HG03378 (cell line): Measurements from ENCODE around the gene FAM107B.
A peak's percentile ranks its signal among the peaks of the same experiment; 100 is the strongest.

Source experiments
- ATAC-seq: cut with Tn5 transposase; IDR thresholded peaks from one replicate; pipeline ENCODE4 v1.9.1; 2021; ENCODE audit warnings: mild to moderate bottlenecking, moderate library complexity; ENCODE audit not compliant: unreplicated experiment

FAM107B gene

DNA sequence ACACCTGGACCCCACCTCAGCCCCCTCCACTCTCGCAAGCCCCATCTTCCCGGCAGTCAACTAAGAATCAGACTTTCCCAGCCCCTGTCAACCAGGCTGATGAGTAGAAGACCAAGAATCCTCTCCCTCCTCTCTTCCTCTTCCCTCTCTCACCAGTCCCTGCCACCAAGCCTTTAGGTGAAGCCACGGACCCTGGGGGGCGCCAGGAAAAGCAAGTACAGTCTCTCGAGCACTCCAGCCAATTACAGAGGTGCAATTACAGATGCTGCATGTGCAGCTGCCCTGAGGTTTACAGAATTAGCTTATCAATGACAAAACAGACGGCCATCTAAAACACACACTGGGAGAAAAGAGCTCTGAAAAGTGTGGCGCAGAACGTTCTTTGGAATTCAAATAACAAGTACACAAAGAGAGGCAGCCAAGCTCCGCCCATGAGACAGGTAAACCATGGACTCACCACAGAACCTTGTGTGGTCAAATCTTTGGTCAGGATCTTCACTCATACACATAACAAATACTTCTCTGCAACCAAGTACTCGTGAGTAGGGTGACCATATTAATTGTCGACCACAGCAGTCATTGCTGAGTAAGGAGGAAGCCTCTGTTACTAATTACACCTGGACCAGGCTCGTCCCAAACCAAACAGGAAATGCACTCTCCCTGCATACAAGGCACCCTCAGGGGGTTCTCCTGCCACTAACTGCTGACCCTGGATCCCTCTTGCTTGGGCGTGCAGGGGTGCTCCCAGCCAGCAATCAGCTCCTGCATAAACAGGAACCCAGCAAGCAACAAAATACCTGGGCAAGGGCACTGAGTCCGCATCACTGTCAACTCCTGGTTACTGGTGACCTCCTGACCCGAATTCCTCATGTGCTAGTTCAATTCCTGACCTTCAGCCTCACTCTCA is 189.2 kb downstream of the FAM107B start:
- ATAC-seq = no peak

DNA sequence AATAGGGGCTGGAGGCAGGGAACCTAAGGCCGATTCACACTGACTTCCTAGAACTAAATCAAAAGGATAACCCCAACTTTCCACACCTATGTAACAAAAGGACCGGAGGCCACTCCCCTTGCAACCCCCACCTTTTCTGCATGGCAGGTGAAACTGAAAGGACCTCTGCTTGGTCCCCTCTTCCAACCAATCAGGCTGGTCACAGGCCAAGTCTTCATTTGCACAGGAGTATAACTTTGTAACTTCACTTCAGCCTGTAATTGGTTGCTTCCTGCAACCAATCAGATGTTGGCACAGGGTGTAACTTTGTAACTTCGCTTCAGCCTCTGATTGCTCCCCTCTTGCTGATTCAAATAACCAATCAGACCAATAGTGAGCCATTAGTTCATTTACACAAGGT is 190.0 kb downstream of the FAM107B start:
- ATAC-seq = no peak

DNA sequence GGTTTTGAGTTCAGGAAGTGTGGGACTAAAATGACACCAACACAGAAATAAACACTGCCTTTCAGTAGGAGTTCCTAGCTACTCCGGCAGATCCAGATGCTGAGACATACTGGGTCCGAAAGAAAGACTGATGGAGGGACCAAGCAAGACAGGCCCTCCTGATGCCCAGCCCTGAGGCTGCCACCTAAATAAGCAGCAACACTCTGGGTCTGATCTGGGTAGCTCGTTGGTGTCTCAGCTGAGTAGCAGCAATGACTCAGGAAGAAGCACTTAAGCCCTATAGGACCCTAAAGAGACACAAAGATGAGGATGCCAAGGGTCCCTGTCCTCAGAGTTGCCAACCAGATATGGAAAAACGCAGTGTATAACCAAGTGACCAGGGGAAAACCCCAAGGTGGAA is 190.7 kb downstream of the FAM107B start:
- no peak for ATAC-seq

DNA sequence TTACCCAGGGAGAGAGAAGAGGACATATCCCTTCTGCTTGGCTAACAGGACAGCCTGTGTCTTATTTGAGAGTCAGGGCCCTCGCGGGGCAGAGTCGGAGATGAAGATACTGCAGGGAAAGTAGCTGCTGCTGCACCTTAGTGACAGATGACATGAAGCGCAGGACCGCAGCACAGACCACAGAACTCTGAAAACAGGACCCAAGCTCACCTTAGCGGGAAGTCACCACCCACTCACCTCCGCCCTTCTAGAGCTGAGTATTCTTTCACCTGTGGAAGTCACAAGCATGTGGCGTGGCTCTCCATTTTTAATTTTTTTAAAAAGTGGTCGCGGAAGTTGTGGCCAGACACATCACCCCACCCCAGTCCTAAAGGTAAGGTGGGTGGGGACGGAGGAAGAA is 191.4 kb downstream of the FAM107B start:
- peak; percentile 56 for ATAC-seq

DNA sequence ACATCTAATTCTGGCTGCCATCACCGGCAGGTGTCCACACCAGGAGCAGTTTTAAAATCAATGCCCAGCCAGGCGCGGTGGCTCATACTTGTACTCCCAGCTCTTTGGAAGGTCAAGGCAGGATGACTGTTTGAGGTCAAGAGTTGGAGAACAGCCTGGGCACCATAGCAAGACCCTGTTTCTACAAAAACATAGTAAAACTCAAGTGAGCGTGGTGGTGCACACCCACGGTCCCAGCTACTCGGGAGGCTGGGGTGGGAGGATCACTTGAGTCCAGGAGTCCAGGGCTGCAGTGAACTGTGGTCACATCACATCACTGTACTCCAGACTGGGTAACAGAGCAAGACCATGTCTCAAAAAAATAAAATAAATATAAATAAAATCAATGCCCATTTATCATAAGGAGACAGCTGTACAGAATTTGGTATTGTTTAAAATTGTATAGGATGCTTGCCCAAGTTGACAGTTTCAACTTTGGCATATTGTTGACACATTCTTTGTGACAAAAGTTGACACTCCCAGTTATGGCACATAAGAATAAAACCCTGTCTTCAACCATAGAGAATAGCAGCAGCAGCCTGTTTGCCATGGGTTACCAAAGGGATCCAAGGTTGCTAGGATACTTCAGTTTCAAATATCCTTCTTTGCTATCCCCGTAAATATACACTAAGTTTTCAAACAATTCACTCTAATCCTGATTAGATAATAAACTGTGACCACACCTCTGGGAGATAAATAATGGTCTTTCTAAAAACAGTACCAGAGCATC is 193.0 kb downstream of the FAM107B start:
- no peak for ATAC-seq

DNA sequence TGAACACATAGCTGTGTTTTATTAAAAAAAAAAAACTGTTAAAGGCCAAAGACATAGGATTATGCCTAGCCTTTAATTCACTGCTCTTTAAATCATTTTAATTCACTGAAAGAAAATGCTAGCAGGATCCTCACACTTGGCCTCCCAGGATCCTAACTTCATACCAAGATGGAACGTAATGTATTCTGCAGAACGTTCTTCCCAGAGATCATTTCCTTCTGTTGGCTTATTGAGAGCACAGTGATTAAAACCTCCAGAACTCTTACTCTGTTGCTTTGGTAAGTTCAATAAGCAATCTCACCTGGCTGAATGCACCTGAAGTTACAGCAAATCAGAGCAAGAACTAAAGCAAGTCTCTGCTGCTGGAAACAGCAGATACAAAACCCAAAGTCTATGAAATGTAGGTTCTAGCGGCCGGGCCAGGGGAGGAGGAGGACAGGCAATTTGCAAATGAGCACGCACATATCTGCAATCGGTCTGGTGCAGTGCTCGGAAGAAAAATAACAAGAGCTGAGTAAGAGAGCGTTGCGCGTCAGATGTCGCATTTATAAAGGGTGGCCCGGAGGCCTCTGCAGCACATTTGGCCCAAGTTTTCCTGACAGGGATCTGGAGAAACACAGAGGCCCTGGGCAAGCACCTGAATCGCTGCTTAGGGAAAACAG is 193.9 kb downstream of the FAM107B start:
- ATAC-seq = no peak

DNA sequence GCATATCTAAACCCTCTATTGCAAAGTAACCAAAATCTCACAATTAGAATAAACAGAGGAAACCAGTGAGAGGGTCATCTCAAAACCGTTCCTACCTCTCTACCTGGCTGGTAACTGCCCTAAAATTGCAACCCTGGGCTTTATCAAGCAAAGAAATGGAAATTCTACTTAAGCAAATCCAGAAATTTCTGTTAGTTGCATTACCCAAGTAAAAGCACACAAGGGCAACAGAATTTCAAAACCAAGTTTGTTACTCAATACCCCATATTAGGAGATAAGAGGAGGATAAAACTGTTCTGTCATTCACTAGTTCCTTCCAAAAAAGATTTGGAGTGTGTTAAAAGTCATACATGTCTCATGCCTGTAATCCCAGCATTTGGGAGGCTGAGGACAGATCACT is 195.3 kb downstream of the FAM107B start:
- no peak for ATAC-seq

DNA sequence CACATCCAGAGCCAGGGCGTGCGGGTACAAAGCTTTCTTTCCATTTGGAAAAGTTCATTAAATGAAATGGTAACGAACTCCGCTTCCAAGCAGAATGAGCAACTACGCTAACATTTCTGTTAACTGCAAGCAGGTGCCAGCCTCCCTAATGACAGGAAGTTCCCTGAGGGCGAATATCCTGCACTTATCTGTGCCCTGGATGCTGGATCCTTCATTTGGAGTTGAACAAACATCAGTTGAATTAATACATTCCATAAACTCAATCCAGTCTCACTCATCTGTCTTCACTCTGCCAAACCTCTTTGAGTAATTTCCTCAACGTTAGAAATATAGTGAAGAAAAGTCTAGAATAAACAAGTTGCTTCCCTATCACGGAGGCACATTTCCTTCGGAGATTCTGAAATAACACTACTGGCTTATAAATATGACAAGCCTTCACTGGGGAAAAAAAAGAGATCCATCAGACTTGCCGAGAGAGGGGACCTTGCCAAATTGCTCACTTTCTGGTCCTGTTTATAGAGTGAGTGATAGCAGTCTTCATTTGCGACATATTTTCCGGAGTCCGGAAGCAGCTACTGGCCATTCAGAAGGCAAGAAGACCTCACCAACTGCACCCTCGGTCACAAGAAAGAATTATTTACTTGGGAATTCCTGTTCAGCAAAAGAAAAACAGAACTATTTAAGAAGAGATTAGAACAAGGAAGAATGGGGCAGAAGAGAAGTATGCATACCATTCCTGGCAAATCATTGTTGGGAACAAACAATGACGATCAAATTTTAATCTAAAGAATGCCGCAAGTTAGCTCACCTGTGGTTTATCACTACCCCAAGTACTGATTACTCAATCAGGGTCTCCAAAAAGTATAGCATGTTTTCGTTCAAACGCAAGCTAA is 196.4 kb downstream of the FAM107B start:
- no peak for ATAC-seq

DNA sequence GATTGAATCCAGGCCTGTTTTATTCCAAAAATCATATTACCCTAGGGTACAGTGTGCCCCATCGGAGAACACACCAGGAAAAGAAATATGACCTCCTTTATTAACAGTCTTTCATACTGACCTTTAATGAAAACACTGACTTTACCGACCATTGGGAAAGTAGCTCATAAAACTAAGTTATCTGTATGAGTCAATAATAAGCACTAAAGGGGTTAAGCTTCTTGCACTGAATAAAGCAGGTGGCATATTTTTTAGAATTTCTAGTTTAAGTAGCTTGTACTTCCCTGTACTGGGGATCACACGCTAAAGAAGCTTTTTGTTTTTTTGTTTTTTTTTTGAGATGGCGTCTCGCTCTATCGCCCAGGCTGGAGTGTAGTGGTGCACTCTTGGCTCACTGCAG is 199.8 kb downstream of the FAM107B start:
- no peak for ATAC-seq

DNA sequence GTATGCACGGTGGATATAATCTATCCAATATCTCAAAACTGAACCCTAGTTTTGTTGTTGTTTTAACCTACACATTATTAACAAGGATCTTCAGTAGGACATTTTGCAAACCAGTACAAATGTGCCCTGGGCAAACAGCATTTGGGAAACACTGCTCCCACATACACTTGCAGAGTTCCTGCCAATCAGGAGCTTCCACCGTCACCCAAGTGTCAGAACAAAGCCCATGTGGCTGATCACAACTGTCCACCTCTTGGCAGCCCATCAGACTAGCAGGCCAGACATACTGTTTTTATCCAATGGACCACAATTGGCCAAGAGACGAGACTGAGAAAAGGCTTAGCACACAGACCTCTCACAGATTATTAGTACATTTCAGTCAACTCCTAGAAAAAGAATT is 200.4 kb downstream of the FAM107B start:
- no peak for ATAC-seq

DNA sequence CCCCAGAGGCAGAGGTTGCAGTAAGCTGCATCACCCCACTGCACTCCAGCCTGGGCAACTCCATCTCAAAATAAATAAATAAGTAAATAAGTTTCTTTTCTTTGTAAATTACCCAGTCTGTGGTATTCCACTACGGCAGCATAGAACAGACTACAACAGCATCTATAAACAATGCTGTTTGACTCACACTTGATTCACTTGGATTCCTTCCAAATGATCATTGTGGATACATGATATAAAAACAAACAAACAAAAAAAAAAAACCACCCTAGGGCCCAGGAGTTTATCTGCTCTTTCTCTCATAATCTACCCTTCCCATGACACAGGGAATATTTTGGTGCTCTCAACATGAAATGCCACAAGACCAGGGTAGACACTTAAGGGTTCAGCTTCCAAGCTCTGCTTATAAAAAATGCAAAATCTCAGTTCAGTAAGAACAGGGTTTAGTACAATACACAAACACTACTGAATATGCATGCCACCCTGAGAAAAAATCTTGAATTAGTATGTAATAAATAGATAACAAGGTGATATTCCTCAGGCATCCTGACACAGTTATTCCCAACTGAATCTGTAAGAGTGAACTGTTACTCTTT is 200.9 kb downstream of the FAM107B start:
- ATAC-seq = no peak

DNA sequence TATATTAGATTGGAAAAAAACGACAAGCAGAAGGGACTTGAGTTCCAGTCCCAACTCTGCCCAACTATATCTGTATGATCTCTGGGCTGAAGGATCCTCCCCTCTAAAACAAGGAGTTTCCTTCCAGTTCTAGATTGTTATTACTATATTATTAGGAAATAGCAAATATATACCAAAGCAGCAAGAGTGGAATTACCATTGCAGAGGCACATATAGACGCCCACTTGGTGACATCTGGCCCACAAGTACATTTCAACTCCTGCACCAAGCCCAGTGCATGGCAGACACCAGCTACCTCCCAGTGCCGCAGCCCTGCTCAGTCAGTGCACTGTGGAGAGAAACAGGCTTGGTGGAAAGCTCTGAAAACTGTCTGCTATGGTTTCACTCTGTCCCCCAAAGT is 201.9 kb downstream of the FAM107B start:
- no peak for ATAC-seq

DNA sequence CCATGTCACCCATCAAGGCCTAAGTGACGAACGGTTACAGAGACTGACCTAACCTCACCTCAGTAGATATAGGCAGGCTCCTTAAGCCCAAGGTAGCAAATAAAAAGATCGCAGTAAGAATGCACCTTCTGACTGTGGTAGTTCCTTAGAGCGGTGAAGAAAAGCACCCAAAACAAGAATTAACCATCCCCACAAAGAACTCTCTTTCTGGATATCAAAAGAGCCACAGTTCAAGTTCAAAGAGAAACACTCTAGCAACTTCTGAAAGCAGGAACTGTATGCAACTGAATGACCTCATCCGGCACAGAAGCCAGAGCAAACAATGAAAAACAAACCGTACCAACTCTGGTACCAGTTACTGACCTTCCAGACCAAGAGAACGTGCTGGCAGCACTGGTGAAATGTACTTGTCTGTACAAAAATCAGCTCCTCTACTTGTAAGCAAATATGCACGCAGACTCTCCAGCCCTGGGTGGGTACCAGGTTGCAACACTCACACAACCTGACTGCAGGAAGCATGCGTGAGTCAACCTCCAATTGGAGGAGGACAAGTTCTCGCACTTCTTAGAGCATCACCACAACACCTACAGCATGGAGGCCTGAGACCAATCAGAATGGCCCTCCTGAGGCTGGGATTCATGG is 202.7 kb downstream of the FAM107B start:
- no peak for ATAC-seq

DNA sequence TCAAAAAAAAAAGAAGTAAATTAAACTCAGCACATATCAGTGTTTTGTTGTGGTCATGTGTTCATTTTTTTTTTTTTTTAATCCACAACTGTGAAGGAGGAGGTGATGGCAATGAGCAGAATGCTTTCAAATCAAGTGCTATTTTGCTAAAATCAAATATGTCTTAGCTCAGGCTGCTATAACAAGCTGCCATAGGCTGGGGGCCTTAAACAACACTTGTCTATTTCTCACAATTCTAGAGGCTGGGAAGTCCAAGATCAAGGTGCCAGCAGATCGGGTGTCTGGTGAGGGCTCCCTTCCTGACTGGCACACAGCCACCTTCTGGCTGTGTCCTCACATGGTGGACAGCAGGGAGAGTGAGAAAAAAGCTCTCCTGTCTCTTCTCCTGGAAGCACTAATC is 203.9 kb downstream of the FAM107B start:
- no peak for ATAC-seq

DNA sequence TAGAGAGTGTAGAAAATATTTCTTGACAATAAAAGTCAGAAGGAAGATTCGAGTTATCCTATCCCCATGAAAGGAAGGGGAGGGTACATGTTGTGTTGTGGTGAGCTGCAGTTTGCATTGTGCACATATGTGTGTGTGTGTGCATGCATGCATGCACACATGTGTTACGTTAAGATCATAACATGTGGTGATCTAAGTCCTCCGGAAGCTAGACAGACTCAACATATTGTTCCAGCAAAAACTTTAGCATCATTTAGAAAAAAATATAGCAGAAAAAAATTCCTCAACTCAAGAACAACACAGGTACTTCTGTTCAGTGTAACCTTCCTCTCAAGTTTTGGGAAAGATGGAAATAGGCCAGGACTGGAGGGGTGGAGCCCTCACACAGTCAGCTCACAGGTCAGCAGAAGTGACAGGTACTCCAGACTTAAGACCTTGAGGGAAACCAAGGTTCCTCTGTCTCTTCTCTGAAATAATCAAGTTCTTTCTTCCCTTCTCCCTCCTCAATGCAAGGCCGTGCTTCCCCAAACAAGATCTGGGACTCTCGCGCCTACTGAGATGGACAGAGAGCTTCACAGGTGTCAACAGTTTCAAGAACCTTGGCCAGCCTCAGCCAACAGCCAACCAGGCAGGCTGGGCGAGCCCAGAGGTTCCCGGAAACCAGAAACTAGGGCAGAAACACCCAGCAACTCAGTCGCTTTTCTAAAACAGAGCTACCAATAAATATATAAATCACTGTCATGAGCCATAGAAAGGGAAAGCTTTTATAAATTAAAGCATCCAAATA is 205.2 kb downstream of the FAM107B start:
- no peak for ATAC-seq

DNA sequence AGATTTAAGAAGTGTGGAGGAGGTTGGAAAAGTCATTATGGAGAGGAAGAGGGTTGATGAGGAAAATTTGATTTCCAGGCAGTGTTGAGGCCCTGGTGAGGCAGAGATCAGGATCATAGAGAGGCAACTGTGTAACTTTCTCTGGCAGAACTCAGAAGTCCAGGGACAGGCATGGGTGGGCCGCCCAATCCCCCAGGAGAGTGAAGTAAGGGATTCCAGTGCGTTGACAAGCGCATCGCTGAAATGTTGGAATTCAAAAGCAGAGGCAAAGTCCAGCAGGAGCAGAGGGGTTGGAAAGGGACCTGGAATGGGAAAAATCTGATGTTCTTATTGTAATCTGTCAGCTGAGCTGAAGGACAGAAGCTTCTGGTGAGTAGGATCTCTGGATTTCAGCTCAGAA is 207.3 kb downstream of the FAM107B start:
- ATAC-seq = no peak

DNA sequence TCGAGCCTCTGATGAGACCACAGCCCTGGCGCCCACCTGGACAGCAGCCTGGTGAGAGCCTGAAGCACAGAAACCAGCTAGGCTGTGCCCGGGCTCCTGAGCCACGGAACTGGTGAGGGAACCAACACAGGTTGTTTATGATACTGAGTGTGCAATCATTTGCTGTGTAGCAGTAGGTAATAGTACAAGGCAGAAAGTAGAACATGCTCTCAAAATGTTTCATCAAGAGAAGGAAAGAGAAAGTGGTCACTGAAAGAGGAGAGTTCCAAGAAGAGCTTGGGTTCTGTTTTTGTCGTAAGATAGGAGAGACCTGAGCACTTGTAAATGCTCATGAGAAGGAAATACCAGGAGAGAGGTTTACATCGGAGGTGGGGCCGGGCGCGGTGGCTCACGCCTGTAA is 208.2 kb downstream of the FAM107B start:
- no peak for ATAC-seq

DNA sequence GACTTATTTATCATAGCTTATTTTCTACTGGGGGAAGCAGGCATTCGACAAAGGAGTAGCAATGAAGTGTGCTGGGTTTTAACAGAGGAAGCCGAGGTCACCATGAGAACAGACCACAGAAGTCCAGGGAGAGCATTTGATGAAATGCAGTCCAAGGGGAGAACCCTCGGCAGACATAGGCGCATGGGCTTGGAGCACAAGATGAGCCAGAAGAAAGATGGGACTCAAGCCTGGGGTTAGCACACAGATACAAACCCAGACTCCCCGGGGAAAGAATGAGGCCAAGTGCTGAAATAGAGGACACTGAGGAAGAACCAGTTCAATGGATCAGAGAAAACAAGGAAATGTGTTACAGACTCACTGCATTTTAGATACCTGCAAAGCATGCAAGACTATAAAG is 209.5 kb downstream of the FAM107B start:
- no peak for ATAC-seq

DNA sequence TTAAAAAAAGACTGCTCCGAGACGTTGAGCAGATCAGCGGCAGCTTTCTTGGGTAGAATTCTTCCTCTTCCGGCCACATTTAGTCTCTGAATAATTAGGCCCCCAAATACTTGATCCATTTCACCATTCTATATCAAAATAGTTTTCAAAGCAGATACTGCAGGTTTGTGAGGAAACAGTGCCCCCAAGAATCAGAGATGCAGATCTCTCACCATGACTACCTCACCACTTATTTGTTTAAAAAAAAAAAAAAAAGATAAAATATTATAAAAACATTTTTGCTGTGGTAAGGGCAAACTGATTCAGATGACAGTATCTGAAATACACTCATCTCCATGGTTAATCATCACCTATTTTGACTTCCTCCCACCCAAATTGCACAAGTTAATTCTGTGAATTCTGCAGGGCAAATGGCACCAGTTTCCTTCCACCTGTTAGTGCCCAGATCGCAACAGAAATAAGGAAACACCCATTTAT is 210.4 kb downstream of the FAM107B start:
- ATAC-seq = no peak
